Daoy (cell line): ENCODE data around the gene ITIH5. TPM values are rescaled to one million over a fixed set of nuclear protein-coding genes. Genes with fewer than 3 reads are reported as not detected.

Source experiments
- DNase-seq: peaks from one replicate; pipeline ENCODE4 v3.0.0-alpha.2; 2015; ENCODE audit warnings: low read depth
- total RNA-seq: library from RNA; depleted of rRNA; stranded (reverse); fragments of >200 nt; shearing (Covaris generic); gene quantifications from 2 replicates; pipeline ENCODE4 v1.2.3, GENCODE V29; 2014; rRNA removed

ITIH5 gene
- total RNA-seq, 1 experiment from 2014 or later: not detected

GRCh38 chr10:7520507-7521485 is 146.0 kb downstream of the ITIH5 start:
- peak; percentile 13 for DNase-seq

DNA sequence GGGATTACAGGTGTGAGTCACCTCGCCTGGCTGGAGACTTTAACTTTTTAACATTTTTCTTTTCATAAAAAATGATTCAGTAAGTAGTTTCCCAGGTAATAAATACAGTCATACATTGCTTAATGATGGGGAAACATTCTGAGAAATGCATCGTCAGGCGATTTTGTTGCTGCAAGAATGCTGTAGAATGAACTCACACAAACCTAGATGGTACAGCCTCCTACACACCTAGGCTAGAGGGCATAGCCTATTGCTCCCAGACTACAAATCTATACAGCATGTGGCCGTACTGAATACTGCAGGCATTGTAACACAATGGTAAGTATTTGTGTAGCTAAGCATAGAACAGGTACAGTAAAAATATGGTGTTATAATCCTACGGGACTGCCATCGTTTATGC is 147.4 kb downstream of the ITIH5 start:
- DNase-seq: peak; percentile 9

DNA sequence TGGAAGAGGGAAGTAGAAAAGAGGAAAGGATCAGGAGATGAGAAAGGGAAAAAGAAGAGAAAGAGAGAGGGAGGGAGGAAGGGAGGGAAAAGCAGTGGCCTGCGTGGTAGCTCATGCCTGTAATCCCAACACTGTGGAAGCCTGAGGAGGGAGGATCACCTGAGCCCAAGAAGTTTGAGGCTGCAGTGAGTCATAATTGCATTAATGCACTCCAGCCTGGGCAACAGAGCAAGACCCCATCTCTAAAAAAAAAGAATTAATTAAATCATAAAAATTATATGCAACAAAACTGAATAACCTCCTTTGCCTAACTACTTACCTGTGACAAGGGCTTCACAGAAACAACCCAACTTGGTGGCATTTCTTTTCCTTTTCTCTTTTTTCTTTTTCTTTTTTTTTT is 148.1 kb downstream of the ITIH5 start:
- no peak for DNase-seq

- DNase-seq: no peak
Observed at GRCh38 chr10:7515439-7515838, 151.3 kb downstream of the ITIH5 start.

DNA sequence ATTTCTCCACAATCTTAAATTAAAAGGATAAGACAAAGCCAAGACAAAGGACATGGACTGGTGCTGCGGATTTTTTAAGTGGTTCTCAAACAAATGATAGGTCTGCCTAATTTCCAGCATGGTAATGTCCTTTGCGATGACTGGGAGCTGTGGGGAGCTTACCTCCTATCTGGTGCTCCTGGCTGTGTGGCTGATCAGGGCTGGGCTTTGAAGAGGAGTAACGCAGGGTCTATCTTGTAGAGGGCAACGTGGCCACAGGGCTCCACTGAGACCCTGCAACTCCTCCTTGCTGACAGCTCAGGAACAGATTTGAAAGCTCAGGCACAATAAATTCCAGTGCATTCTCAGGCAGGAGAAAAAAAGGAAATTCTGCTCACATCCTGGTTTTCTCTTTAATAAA is 152.8 kb downstream of the ITIH5 start:
- DNase-seq: no peak

DNA sequence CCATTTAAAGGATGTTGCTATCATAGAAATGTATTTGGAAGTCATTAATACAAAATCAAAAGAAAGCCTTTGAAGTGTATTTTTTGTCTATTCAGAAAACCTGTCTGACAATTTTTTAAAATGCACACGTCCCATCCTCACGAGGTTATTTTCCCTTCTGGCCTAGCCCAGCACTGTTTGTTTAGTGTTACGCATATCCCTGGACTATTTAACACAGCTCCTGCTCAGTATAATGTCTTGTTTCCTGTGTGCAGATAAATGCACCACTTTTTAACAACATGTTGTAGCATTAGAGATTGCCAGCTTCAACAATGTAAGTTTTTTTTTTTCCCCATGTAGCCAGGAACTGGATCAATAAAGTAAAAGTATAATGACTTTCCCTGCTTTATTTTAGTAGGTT is 153.3 kb downstream of the ITIH5 start:
- no peak for DNase-seq

DNA sequence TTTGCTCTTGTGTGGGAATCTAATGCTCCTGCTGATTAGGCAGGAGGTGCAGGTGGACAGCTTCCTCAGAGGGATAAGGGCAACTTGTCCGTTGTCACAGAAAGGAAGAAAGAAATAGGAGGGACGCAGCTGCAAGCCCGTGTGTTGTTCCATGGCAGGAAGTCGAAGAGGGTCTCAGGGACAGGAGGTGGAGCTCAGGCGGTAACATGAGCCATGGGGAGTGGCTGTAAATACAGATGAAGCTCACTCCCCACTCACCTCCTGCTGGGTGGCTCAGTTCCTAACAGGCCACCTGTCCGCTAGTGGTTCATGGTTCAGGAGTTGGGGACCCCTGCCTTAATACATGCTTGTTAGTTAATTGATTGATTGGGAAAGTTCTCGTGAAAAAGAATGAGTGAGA is 154.3 kb downstream of the ITIH5 start:
- peak; percentile 10 for DNase-seq

DNA sequence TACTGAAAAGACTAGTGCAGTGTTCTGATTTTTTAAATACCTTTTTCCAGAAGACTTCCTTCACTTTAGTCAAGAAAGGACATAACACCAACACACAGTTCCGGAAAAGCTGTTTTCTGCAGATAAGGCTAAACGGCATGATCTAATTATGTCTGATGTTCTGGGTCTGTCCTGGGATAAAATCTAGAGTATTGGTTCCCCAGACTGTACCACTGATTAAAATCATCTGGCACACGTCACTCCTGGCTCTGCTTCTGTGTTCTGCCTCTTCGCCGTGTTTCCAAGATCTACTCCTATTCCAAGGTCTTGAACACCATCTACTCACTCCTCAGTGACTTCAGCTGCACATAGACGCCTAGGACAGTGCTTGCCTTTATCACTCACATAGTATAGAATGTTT is 155.2 kb downstream of the ITIH5 start:
- DNase-seq: no peak

Other genes with a start within 250 kb of the ITIH5 start
- not detected in 2 replicates for gene ITIH2, start 36.4 kb upstream of the ITIH5 start, total RNA-seq
- 15.7 and 16.6 TPM in 2 replicates for gene KIN, start 121.0 kb upstream of the ITIH5 start, total RNA-seq
- gene ATP5F1C, start 121.2 kb upstream of the ITIH5 start, total RNA-seq: 338 and 346 TPM in 2 replicates
- gene TAF3, start 151.5 kb upstream of the ITIH5 start, total RNA-seq: 2.1 TPM in 2 replicates